DOHH2 (cell line): ENCODE measurements around the gene EPHB1.

Experiments used
- H3F3A ChIP-seq: fragments of 200-600 bp; sonication (generic), shearing (Covaris generic); 2 replicates; pipeline ENCODE4 v1.6.0; 2016; ENCODE audit warnings: antibody characterized with exemption, mild to moderate bottlenecking; ENCODE audit not compliant: control insufficient read depth, insufficient read depth
- H3K27ac ChIP-seq: fragments of 200-600 bp; sonication (generic); 2 replicates; pipeline ENCODE4 v1.5.1; 2014; ENCODE audit warnings: low read depth, mild to moderate bottlenecking, low read length, moderate library complexity
- H3K27me3 ChIP-seq: fragments of 200-600 bp; sonication (generic); 2 replicates; pipeline ENCODE4 v1.6.1; 2014; ENCODE audit warnings: mild to moderate bottlenecking, low read length, mixed read lengths; ENCODE audit not compliant: control insufficient read depth
- H3K36me3 ChIP-seq: fragments of 200-600 bp; sonication (generic); 2 replicates; pipeline ENCODE4 v1.6.1; 2014; ENCODE audit warnings: mild to moderate bottlenecking, low read length, moderate library complexity, mixed read lengths; ENCODE audit not compliant: control insufficient read depth
- H3K4me1 ChIP-seq: fragments of 200-600 bp; sonication (generic); 2 replicates; pipeline ENCODE4 v1.6.1; 2014; ENCODE audit warnings: mild to moderate bottlenecking, low read length, mixed read lengths; ENCODE audit not compliant: control insufficient read depth
- H3K4me2 ChIP-seq: fragments of 200-600 bp; sonication (generic); 2 replicates; pipeline ENCODE4 v1.6.0; 2014; ENCODE audit warnings: mild to moderate bottlenecking, low read length, moderate library complexity
- H3K4me3 ChIP-seq: fragments of 200-600 bp; sonication (generic); 2 replicates; pipeline ENCODE4 v1.5.1; 2014; ENCODE audit warnings: mild to moderate bottlenecking, low read length, mixed read lengths
- H3K79me2 ChIP-seq: fragments of 200-600 bp; sonication (generic); 2 replicates; pipeline ENCODE4 v1.6.1; 2014; ENCODE audit warnings: mild to moderate bottlenecking, low read length, mixed read lengths; ENCODE audit not compliant: control insufficient read depth
- H3K9me2 ChIP-seq: fragments of 200-600 bp; sonication (generic); replicated peaks from 2 replicates; pipeline ENCODE4 v1.6.1; 2014; ENCODE audit warnings: mild to moderate bottlenecking, low read length, mixed read lengths; ENCODE audit not compliant: control insufficient read depth
- H3K9me3 ChIP-seq: fragments of 200-600 bp; sonication (generic); 2 replicates; pipeline ENCODE4 v1.6.1; 2014; ENCODE audit warnings: antibody characterized with exemption, low read length, mixed read lengths; ENCODE audit not compliant: control insufficient read depth, insufficient read depth
- H4K20me1 ChIP-seq: fragments of 200-600 bp; sonication (generic); 2 replicates; pipeline ENCODE4 v1.6.0; 2014; ENCODE audit warnings: low read depth, mild to moderate bottlenecking, antibody characterized with exemption, low read length, moderate library complexity; ENCODE audit not compliant: control insufficient read depth, insufficient read depth
- EZH2phosphoT487 ChIP-seq: fragments of 200-600 bp; sonication (generic); IDR thresholded peaks from 2 replicates; pipeline ENCODE4 v1.6.1; 2017; ENCODE audit warnings: borderline replicate concordance, mild to moderate bottlenecking, antibody characterized with exemption, low read length, moderate library complexity, mixed read lengths
- TF ChIP-seq, protein P1 (sequence below): fragments of 200-600 bp; sonication (generic); IDR thresholded peaks from one replicate; pipeline ENCODE4 v1.5.1; 2014; ENCODE audit warnings: antibody characterized with exemption, mild to moderate bottlenecking, low read depth, low read length; ENCODE audit not compliant: poor library complexity, severe bottlenecking

The EPHB1 gene

DNA sequence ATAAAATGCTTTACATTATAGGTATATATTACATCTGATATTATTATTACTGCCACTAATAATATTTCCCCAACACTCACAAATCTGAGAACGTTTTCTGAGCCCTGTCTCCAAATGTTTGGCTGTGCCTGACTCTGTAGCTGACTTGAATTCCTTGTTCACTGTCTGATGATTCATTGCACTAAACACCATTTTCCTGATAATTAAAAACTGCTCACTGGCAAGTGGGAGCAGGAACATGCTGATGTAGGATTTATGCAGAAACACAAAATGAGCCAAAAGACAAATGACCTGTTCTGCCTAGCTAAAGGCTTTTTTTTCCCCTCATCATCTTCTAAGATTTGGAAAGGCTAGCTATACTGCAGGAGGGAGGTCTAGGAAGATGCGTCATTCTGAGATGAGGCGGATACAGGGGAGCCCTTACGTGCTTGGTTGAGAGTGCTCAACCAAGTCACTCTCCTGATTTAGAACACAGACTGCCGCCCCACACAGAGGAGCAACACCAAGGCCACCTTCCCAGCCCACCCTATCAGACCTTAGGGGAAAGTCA is 380.7 kb downstream of the EPHB1 start:
- TF ChIP-seq, protein P1, sequence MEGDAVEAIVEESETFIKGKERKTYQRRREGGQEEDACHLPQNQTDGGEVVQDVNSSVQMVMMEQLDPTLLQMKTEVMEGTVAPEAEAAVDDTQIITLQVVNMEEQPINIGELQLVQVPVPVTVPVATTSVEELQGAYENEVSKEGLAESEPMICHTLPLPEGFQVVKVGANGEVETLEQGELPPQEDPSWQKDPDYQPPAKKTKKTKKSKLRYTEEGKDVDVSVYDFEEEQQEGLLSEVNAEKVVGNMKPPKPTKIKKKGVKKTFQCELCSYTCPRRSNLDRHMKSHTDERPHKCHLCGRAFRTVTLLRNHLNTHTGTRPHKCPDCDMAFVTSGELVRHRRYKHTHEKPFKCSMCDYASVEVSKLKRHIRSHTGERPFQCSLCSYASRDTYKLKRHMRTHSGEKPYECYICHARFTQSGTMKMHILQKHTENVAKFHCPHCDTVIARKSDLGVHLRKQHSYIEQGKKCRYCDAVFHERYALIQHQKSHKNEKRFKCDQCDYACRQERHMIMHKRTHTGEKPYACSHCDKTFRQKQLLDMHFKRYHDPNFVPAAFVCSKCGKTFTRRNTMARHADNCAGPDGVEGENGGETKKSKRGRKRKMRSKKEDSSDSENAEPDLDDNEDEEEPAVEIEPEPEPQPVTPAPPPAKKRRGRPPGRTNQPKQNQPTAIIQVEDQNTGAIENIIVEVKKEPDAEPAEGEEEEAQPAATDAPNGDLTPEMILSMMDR: no peak
- no peak for TF ChIP-seq EZH2phosphoT487
- H3F3A ChIP-seq: no peaks in the 10 kb centered on the region
- H3K9me2 ChIP-seq: no peaks in the 10 kb centered on the region
- no peaks in the 10 kb centered on the region for H4K20me1 ChIP-seq
- H3K4me1 ChIP-seq: no peaks in the 10 kb centered on the region
- no peaks in the 10 kb centered on the region for H3K9me3 ChIP-seq
- no peak overlapping the region for H3K4me3 ChIP-seq
- no peaks in the 10 kb centered on the region for H3K79me2 ChIP-seq
- no peak overlapping the region for H3K27ac ChIP-seq
- H3K4me2 ChIP-seq: no peak overlapping the region
- no peaks in the 10 kb centered on the region for H3K27me3 ChIP-seq
- no peaks in the 10 kb centered on the region for H3K36me3 ChIP-seq

DNA sequence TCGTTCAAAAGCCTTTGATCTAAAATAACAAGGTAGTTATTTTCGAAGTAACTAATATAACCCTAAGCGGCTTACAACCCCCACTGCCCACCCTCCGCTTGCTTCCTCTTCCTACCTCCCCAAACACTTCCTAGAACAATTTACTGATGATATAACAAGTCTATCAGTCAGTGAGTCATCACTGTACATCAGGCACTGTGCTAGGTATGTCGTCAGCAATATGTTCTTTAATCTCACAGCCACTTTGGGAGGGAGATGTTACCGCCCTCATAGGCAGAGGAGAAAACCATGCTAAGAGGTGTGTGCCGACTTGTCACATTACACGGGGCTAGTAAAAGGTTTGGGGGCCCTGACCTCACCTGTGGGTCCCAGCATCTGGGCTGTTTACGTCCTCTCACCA is 381.8 kb downstream of the EPHB1 start:
- no peaks in the 10 kb centered on the region for H3K79me2 ChIP-seq
- H3K27me3 ChIP-seq: no peaks in the 10 kb centered on the region
- no peaks in the 10 kb centered on the region for H4K20me1 ChIP-seq
- H3K9me2 ChIP-seq: no peaks in the 10 kb centered on the region
- H3K4me1 ChIP-seq: no peaks in the 10 kb centered on the region
- no peaks in the 10 kb centered on the region for H3K36me3 ChIP-seq
- TF ChIP-seq, protein P1: no peak
- TF ChIP-seq EZH2phosphoT487: no peak
- no peak overlapping the region for H3K4me3 ChIP-seq
- H3K27ac ChIP-seq: no peak overlapping the region
- H3F3A ChIP-seq: no peaks in the 10 kb centered on the region
- no peak overlapping the region for H3K4me2 ChIP-seq
- no peaks in the 10 kb centered on the region for H3K9me3 ChIP-seq

DNA sequence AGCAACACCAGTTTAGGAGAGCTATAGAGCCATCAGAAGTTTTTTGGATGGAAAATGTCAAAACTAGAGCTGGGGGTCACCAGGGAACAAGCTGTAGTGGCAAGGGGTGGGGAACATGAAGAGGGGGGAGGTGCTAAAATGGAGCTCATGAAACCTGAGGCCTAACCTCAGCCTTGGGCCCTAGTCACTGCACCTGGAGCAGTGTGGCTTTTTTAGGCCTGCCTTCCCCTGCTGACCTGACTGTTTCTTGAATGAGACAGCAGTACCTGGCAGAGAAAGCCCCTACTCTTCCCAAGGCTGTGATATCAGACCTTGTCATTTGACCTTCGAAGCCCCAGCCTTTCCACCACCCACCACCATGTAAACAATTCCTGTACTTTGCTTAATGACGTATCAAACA is 383.5 kb downstream of the EPHB1 start:
- no peaks in the 10 kb centered on the region for H4K20me1 ChIP-seq
- H3K27ac ChIP-seq: no peak overlapping the region
- no peaks in the 10 kb centered on the region for H3K27me3 ChIP-seq

More for the DNA sequence above, 383.5 kb downstream of the EPHB1 start:
- TF ChIP-seq, protein P1: no peak
- TF ChIP-seq EZH2phosphoT487: no peak
- Histone ChIP-seq H3K9me2 (no peaks in the 10 kb centered on the region), H3F3A (no peaks in the 10 kb centered on the region), H3K4me3 (no peak overlapping the region), H3K79me2 (no peaks in the 10 kb centered on the region), H3K4me1 (no peaks in the 10 kb centered on the region), H3K9me3 (no peaks in the 10 kb centered on the region), H3K4me2 (no peak overlapping the region), H3K36me3 (no peaks in the 10 kb centered on the region)
